GM21447 (cell line): Measurements from ENCODE around the gene LYPD6B.

Experiments
- ATAC-seq: cut with Tn5 transposase; IDR thresholded peaks from one replicate; pipeline ENCODE4 v1.9.1; 2021; ENCODE audit not compliant: unreplicated experiment

Gene LYPD6B

DNA sequence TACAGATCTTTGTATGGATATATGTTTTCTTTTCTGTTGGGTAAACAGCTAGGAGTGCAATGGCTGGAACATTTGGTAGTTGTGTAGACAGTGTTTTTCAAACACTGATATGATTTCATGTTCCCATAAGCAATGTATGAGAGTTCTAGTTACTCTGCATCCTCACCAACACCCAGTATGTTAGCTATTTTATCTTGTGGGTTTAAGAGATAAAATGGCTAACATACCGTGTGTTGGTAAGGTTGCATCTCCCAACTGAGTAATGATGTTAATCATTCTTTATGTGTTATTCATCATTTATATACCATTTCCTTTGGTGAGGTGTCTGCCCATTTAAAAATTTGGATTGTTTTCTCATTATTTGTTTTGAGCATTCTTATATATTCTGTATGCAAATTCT, 65.7 kb downstream of the LYPD6B start:
- ATAC-seq: no peak

DNA sequence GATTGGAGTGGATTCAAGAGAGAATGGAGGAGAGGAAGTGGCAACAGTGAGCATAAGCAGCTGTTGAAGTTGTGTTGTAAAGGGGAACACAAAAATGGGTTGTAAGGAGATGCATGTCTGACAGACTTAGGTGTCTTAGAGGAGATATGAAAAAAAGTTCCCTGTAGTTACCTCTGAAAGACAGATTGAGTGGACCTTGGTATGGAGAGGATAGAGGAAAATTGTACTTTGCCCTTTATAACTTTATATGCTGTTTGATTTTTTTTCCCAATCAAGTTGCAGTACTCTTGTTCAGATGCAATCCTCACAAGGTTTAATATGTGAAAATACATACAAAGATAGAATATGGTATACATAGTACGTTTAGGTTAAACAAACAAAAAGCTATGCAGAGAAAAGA, 73.6 kb downstream of the LYPD6B start:
- no peak for ATAC-seq

DNA sequence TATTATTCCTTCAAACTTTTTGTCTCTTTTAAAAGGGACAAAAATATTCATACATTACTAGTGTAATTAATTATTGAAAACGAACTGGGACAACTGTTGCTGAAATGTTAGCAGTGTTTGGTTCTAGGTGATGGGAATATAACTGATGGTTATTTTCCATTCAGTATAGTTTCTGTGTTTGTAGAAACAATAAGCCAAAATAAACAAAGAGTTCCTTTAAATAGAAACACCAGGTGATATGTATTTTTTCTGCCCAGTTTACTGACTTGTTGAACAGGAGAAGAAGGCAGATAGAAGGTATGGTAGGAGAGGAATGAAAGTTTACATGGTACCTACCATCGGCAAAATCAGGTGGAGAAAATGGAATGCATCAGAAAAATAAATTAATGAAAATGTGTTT, 74.2 kb downstream of the LYPD6B start:
- ATAC-seq: no peak

GRCh38 chr2:149115781-149116180, 77.3 kb downstream of the LYPD6B start:
- ATAC-seq: no peak

- no peak for ATAC-seq
Measured at GRCh38 chr2:149119368-149119767, 80.9 kb downstream of the LYPD6B start.

DNA sequence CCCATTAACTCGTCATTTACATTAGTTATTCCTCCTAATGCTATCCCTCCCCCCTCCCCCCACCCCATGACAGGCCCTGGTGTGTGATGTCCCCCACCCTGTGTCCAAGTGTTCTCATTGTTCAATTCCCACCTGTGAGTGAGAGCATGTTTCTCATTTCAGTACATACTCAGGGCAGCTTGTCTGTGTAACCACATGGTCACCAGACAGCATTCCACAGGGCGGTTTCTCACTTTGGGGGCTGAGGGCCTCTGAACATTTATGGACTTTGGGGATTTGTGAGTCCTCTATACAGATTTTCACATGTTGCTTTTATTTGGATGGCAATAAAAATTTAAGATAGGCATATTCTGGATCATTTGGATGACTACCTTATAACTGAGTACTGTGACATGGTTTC, 84.0 kb downstream of the LYPD6B start:
- ATAC-seq: no peak

- no peak for ATAC-seq
Measured at GRCh38 chr2:149125031-149125725, 86.7 kb downstream of the LYPD6B start.

- no peak for ATAC-seq
Measured at GRCh38 chr2:149129433-149129832, 90.9 kb downstream of the LYPD6B start.

DNA sequence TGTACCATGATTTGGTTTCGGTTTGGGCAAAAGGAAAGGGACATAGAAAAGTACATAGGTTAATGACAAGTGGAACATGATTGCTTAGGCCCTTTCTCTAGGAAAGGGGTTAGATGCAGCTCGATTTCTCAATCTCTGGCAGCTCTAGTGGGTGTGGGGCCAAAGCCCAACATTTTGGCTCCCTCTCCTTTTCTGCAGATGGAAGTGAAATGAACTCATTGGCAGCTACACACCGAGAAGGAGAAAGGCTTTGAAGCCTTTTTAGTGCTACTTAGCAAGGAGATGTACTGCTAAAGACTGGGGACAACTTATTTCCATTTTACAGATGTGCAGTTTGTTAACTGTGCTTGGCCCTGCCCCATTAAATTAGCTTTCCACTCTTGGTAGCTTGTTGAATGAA, 93.8 kb downstream of the LYPD6B start:
- no peak for ATAC-seq

DNA sequence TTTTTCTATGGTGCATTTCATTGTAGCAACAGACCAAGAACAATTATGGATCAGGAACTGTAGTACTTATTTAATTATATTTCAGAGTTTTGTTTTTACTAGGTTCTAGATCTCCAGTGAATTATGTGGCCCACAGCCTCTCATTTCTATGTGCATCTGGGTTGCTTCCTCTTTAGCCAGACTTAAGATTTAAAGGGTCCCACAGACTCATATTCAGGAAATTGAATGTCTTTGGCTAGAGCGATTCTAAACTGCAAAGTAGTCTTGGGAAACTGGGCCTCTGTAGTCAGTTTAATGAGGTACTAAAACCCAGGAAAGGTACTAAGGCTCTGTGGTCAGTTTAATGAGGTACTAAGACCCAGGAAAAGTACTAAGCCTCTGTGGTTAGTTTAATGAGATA, 94.4 kb downstream of the LYPD6B start:
- ATAC-seq: no peak

- no peak for ATAC-seq
Measured at GRCh38 chr2:149134335-149134923, 95.9 kb downstream of the LYPD6B start.

DNA sequence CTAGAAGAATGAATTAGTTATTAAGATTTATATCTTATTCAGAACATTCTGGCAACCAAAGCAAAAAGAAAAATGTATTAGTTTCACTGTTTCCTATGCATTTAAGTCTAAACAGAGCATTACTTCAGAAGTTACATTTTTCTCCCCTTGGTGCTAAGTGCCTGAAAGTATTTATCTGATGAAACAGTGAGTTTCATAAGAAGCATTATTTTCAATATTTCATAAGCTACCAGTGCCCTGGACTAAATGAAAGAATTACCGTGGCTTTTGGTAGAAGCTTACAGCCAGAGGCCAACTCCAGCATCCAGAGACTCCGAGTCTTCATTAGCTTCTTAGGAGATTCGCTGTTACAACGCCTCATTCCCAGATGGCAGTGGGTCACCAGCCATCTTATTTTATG, 97.6 kb downstream of the LYPD6B start:
- ATAC-seq: no peak

GRCh38 chr2:149141046-149141445, 102.5 kb downstream of the LYPD6B start:
- no peak for ATAC-seq

GRCh38 chr2:149143734-149144133, 105.2 kb downstream of the LYPD6B start:
- ATAC-seq: no peak

DNA sequence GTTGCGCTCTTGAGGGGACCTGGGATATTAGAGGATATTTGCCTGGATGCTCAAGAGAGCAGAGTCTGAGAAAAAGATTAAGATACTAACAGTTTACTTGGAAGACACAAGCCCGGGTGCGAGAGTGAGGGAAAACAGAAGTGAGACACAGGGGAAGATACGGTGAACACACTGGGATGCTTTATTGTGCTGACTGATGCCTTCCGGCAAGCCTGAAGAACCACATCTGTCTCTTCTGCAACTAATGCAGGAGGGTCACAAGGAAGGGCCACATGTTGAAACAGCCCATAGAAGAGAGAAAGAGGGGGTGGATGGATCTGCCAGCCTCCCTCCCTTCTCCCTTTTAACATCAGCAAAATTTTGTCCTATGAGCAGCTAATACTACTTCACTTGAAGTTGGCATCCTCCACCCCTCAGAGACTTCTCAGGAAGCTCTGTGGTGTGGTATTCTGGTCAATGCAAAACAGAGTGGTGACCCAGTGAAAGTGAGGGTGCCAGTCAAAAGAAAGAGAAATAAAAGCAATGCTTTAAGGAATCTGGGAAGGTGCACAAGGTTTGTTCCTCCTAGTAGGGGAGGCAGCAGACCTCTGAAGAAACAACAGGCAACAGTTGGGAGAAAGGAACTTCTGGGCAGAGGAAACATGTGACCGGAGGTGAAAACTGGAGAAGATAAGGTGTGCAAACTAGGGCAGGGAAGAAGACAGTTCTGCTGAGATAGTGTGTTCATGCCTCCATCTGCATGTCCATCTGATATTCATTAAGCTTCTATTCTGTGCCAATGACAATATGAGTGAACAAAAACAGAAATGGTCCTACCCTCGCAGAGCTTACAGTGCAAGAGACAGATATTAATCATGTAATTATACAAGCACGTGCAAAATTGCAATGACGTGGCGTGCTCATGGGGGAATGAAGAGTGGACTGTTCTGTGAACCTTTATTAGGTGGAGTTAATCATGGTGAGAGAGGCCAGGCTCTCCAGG, 107.1 kb downstream of the LYPD6B start:
- ATAC-seq: no peak

GRCh38 chr2:149146876-149147275, 108.4 kb downstream of the LYPD6B start:
- no peak for ATAC-seq

GRCh38 chr2:149148194-149149006, 109.9 kb downstream of the LYPD6B start:
- no peak for ATAC-seq

DNA sequence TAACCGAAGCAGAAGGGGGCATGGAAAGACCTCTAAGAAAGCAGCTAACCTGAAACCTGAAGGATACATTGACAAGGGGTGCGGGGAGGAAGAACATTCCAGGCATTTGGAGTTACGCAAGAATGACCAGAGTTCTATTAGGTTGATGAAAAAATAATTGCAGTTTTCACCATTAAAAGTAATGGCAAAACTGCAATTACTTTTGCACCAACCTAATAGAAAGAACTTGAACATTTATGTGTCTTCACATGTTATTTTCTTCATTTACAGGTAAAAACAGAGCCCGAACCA, 110.5 kb downstream of the LYPD6B start:
- ATAC-seq: no peak

DNA sequence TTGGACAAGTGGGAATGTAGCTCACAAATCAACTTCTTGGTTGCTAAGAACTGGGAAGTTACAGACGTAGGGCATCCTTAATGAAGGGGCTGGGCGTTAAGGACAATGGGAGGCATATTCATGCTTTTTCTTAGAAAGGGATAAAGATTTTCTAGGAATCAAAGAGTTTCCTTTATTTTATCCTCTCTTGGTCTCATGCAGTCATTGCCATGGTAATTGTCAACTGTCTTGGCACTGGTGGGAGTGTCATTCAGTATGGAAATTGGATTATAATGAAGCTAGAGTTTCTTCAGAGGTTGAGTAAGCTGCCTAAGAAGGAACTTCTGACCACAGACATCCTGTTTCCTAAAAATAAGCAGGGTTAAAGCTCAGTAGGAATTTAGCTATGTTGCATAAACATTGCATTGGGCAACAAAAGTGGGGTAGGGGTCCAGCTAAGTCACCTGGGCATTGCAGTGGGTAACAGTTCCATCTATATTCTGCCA, 114.0 kb downstream of the LYPD6B start:
- no peak for ATAC-seq

- no peak for ATAC-seq
Measured at GRCh38 chr2:149155196-149155969, 116.9 kb downstream of the LYPD6B start.
